CD4-positive, alpha-beta T cell treated with Interleukin-6 at 100 ng/mL for 8 hours (primary cell): ENCODE results near the gene KCND3.

Experiments used
- DNase-seq: peaks from one replicate; pipeline ENCODE4 v3.0.0-alpha.2; 2020; ENCODE audit warnings: mixed read lengths, low spot score

Gene KCND3

GRCh38 chr1:111729271-111729921 lies 260.1 kb downstream of the KCND3 start:
- no peak for DNase-seq

- no peak for DNase-seq
These were observed 262.4 kb downstream of the KCND3 start for GRCh38 chr1:111727056-111727455.

- no peak for DNase-seq
These were observed 264.3 kb downstream of the KCND3 start for GRCh38 chr1:111725192-111725591.

- DNase-seq = no peak
These were observed 265.6 kb downstream of the KCND3 start for GRCh38 chr1:111723871-111724270.

GRCh38 chr1:111723091-111723806 lies 266.2 kb downstream of the KCND3 start:
- peak; percentile 30 for DNase-seq

GRCh38 chr1:111720977-111721786 lies 268.3 kb downstream of the KCND3 start:
- no peak for DNase-seq
